Esophagus muscularis mucosa (tissue), 4 donors: ENCODE measurements around the gene RAB3GAP2. TPM values are rescaled to one million over a fixed set of nuclear protein-coding genes. Genes with fewer than 3 reads are reported as not detected.
"Not testable (repeated sequence)": the region's sequence is repeated elsewhere in the genome, so short reads cannot be mapped to it uniquely, and the experiment has no call there.

ENCODE experiments used
- DNase-seq: peaks from one replicate; pipeline ENCODE4 v3.0.0-alpha.2; 2017; ENCODE audit errors: extremely low spot score
- H3K27ac ChIP-seq, 4 donors: fragments of 200-600 bp; sonication (generic); replicated peaks in 1 of 4; 1 replicate in 3 of 4; 2 replicates in 1 of 4; pipeline ENCODE4 v1.5.1; 2016 to 2019; ENCODE audit warnings: mild to moderate bottlenecking in 1 of 4
- H3K27me3 ChIP-seq, 4 donors: fragments of 200-600 bp; sonication (generic); one replicate each; pipeline versions ENCODE4 v1.5.1 to v1.6.0; 2016 to 2019
- H3K36me3 ChIP-seq, 4 donors: fragments of 200-600 bp; sonication (generic); one replicate each; pipeline ENCODE4 v1.5.1; 2016 to 2019
- H3K4me1 ChIP-seq, 4 donors: fragments of 200-600 bp; sonication (generic); one replicate each; pipeline ENCODE4 v1.5.1; 2016 to 2019
- H3K4me3 ChIP-seq, 4 donors: fragments of 200-600 bp; sonication (generic); 1 replicate in 2 of 4; 2 replicates in 2 of 4; pipeline ENCODE4 v1.5.1; 2016 to 2019; ENCODE audit warnings: mild to moderate bottlenecking in 4 of 4, moderate library complexity in 1 of 4
- H3K9me3 ChIP-seq, 4 donors: fragments of 200-600 bp; sonication (generic); 1 replicate in 3 of 4; 2 replicates in 1 of 4; pipeline ENCODE4 v1.5.1; 2016 to 2019
- CTCF ChIP-seq, 3 experiments: fragments of 200-600 bp in 2 of 3; fragments of 450-650 bp in 1 of 3; sonication (generic) in 2 of 3; IDR thresholded peaks; one replicate each; pipeline ENCODE4 v1.5.1; 2017 to 2019; ENCODE audit warnings: antibody characterized with exemption in 3 of 3, mild to moderate bottlenecking in 2 of 3, moderate library complexity in 1 of 3
- EP300 ChIP-seq: sonication (generic); formaldehyde crosslinking; IDR thresholded peaks from one replicate; pipeline ENCODE4 v1.6.1; 2017; ENCODE audit warnings: antibody characterized with exemption
- POLR2A ChIP-seq: fragments of 450-650 bp; IDR thresholded peaks from one replicate; pipeline ENCODE4 v1.6.1; 2017; ENCODE audit warnings: antibody characterized with exemption, moderate library complexity, mild to moderate bottlenecking, low read depth
- POLR2AphosphoS5 ChIP-seq, 2 donors: sonication (generic); formaldehyde crosslinking; IDR thresholded peaks; one replicate each; pipeline ENCODE4 v1.6.1; 2017; ENCODE audit warnings: antibody characterized with exemption in 2 of 2
- WGBS: methylation state at CpG from one replicate; pipeline ENCODE4 v1.1.5; 2018; 5-methylcytosine and 5-hydroxymethylcytosine counted together
- intact Hi-C: fragments of 100-400 bp; cut with DNase I; formaldehyde crosslinking; loops from one replicate; pipeline ENCODE4 v1.15.1; 2023
- total RNA-seq, 4 donors: library from RNA; depleted of rRNA; stranded (reverse); fragments of >200 nt; gene quantifications; one replicate each; pipeline versions ENCODE4 v1.1.0 to v1.2.1, GENCODE V29; 2016

The RAB3GAP2 gene
- total RNA-seq, 4 donors from 2014 or later, result 19.8 to 23.0 (median 21.2) TPM

GRCh38 chr1:220224611-220225124 lies 47.6 kb downstream of the RAB3GAP2 start:
- peaks cover 13 to 47% (median 43%) of the 10 kb centered on the region in 4 donors for H3K4me1 ChIP-seq
- no peaks in the 10 kb centered on the region for H3K27me3 ChIP-seq
- WGBS, result 76% methylated on average over 1 of the region's 1 CpG
- H3K27ac ChIP-seq, result no peak overlapping the region
- no peaks in the 10 kb centered on the region for H3K36me3 ChIP-seq
- TF ChIP-seq POLR2AphosphoS5 (IDR thresholded peaks at IDR 0.05) (no peak), POLR2A (no peak), EP300 (no peak), CTCF (IDR thresholded peaks at IDR 0.05) (no peak)
- no peak for DNase-seq
- H3K4me3 ChIP-seq, result no peak overlapping the region
- no peaks in the 10 kb centered on the region for H3K9me3 ChIP-seq
- intact Hi-C loops, result no loop called here

GRCh38 chr1:220224033-220224432 lies 48.2 kb downstream of the RAB3GAP2 start:
- intact Hi-C loops, result no loop called here
- WGBS, result 95% methylated on average over 2 of the region's 2 CpGs
- Histone ChIP-seq H3K9me3 (no peaks in the 10 kb centered on the region), H3K4me3 (no peak overlapping the region), H3K36me3 (no peaks in the 10 kb centered on the region), H3K27me3 (no peaks in the 10 kb centered on the region), H3K27ac (no peak overlapping the region), H3K4me1 (peaks cover 15 to 49% (median 43%) of the 10 kb centered on the region in 4 donors)
- TF ChIP-seq POLR2AphosphoS5 (IDR thresholded peaks at IDR 0.05) (no peak), EP300 (no peak), POLR2A (no peak)
- no peak for DNase-seq

- Histone ChIP-seq H3K4me1 (peaks cover 19 to 45% (median 44%) of the 10 kb centered on the region in 4 donors), H3K27ac (no peak overlapping the region), H3K27me3 (no peaks in the 10 kb centered on the region), H3K9me3 (no peaks in the 10 kb centered on the region), H3K4me3 (no peak overlapping the region), H3K36me3 (no peaks in the 10 kb centered on the region)
- 84% methylated on average over 3 of the region's 3 CpGs for WGBS
- TF ChIP-seq CTCF (IDR thresholded peaks at IDR 0.05), result no peak
- TF ChIP-seq EP300, result no peak
- TF ChIP-seq POLR2A, result no peak
- TF ChIP-seq POLR2AphosphoS5 (IDR thresholded peaks at IDR 0.05), result no peak
- intact Hi-C loops, result no loop called here
- no peak for DNase-seq
Measured at GRCh38 chr1:220222939-220223338, 49.3 kb downstream of the RAB3GAP2 start.

GRCh38 chr1:220221670-220222069 lies 50.6 kb downstream of the RAB3GAP2 start:
- Histone ChIP-seq H3K4me1 (peaks cover 9 to 40% (median 34%) of the 10 kb centered on the region in 4 donors), H3K4me3 (no peak overlapping the region), H3K9me3 (no peaks in the 10 kb centered on the region), H3K27ac (no peak overlapping the region), H3K36me3 (no peaks in the 10 kb centered on the region), H3K27me3 (no peaks in the 10 kb centered on the region)
- intact Hi-C loops, result no loop called here
- no peak for TF ChIP-seq POLR2A
- no peak for TF ChIP-seq CTCF (IDR thresholded peaks at IDR 0.05)
- no peak for TF ChIP-seq POLR2AphosphoS5 (IDR thresholded peaks at IDR 0.05)
- no peak for TF ChIP-seq EP300
- WGBS, result 85% methylated on average over 3 of the region's 3 CpGs
- no peak for DNase-seq

GRCh38 chr1:220221269-220221668 lies 51.0 kb downstream of the RAB3GAP2 start:
- Histone ChIP-seq H3K4me1 (peaks cover 6 to 36% (median 30%) of the 10 kb centered on the region in 4 donors), H3K9me3 (no peaks in the 10 kb centered on the region), H3K36me3 (no peaks in the 10 kb centered on the region), H3K27me3 (no peaks in the 10 kb centered on the region), H3K4me3 (no peak overlapping the region), H3K27ac (no peak overlapping the region)
- intact Hi-C loops, result no loop called here
- TF ChIP-seq POLR2A, result no peak
- TF ChIP-seq EP300, result no peak
- no peak for TF ChIP-seq POLR2AphosphoS5 (IDR thresholded peaks at IDR 0.05)
- DNase-seq, result no peak
- 90% methylated on average over 1 of the region's 1 CpG for WGBS

GRCh38 chr1:220220699-220221040 lies 51.6 kb downstream of the RAB3GAP2 start:
- H3K4me1 ChIP-seq, result peaks cover 6 to 30% (median 25%) of the 10 kb centered on the region in 4 donors
- intact Hi-C loops, H3K27me3 ChIP-seq, H3K27ac ChIP-seq, H3K9me3 ChIP-seq, H3K36me3 ChIP-seq, DNase-seq, H3K4me3 ChIP-seq: not testable (repeated sequence)
- 96% methylated on average over 4 of the region's 4 CpGs for WGBS
